ENCODE data around the gene AADACL2.
A peak's percentile ranks its signal among the peaks of the same experiment; 100 is the strongest.
"Not testable (repeated sequence)": the region's sequence is repeated elsewhere in the genome, so short reads cannot be mapped to it uniquely, and the experiment has no call there.

AADACL2 gene, protein sequence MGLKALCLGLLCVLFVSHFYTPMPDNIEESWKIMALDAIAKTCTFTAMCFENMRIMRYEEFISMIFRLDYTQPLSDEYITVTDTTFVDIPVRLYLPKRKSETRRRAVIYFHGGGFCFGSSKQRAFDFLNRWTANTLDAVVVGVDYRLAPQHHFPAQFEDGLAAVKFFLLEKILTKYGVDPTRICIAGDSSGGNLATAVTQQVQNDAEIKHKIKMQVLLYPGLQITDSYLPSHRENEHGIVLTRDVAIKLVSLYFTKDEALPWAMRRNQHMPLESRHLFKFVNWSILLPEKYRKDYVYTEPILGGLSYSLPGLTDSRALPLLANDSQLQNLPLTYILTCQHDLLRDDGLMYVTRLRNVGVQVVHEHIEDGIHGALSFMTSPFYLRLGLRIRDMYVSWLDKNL

DNA sequence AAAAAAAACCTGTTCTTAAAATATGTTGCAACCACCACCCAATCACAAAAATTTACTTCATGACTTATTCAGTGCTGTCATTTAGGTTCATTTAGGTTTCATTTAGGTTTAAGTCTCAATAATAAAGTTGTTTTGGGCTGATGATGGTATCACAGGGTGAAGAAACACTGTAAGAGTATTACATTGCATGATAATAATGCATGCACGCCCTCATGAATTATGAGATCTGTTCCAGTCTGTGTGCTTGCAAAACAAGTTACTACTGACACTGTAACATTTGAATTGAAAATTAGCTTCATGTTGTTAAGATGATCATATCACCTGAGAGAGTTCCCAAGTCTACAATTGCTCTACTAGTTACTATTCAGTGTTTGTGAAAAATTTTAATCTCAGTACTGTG is at the start of gene AADACL2:
Gene AADACL2 (plus strand): TSS at position 315 of the 400 bp plus-strand sequence. CDS start 109 bp downstream, outside the sequence.
- DNase-seq, result no peak
- no peak for ATAC-seq

- DNase-seq (no peak), ATAC-seq (no peak)
Observed at GRCh38 chr3:151684094-151684493, 49.6 kb upstream of the AADACL2 start.

DNA sequence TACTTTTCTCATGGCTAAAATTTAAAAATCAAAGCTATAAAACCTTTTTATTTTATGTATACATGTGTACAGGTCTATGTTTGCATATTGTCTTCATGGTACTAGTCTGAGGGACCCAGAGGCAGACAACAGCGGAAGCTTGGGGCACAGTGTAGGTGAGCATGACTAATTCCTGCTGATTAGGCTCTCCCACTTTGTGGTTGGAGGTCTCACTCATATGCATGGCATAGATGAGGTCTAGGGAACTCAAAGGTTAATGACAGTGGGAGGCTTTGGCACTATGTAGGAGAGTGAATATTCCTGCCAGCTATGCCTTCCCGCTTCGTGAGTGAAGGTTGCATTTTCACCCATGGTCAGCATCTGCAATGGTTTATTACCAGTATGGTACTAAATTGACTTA is 47.5 kb upstream of the AADACL2 start:
- ATAC-seq (peak; percentile 61), DNase-seq (no peak)

DNA sequence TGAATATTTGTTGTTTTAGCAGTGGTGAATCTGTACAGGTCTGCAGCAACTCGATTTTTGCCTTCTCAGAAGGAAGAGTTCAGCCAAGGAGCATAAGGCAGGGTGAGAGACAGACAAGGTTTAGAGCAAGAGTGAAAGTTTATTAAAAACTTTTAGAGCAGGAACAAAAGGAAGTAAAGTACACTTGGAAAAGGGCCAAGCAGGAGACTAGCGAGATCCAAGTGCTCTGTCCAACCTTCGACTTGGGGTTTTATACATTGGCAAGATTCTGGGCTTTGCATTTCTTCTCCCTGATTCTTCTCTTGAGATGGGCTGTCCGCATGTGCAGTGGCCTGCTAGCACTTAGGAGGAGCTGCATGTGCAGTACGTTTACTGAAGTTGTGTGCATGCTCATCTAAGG is 46.7 kb upstream of the AADACL2 start:
- ATAC-seq, result no peak
- no peak for DNase-seq

DNA sequence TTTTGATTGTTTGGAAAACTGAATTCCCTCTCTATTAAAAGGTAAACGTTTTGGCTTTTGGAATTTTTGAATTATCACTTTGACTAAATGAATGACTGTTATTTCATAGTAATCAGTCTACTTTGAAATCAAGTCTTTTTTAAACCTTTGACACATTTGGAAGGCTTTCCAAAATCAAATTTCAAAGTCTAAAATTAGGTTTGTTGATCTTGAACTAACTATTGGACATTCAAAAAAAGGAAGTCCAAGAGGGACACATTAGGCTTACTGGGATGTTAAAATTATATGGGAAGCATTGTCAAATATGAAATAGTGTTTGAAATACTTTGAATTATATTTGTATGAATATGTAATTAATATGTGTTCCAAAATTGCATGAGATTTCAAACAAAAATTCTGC is 45.2 kb upstream of the AADACL2 start:
- no peak for DNase-seq
- no peak for ATAC-seq

DNA sequence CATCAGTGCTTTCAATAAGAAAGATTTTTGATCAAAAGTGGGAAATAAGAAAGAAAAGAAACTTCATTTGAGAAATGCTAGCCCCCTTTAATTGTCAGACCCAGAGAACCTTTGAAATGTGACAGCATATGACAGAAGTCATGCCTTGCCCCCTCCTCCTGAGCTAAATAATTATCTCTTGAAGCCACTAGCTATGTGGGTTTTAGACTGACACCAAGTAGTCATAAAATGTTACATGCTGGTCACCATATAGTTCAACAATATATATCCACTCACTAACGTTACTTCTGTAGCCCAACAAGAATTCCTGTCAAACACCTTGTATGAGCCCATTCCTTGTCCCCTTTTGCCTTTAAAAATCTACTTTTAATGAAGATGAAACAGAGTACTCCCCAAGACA is 43.1 kb upstream of the AADACL2 start:
- no peak for DNase-seq
- ATAC-seq, result no peak

DNA sequence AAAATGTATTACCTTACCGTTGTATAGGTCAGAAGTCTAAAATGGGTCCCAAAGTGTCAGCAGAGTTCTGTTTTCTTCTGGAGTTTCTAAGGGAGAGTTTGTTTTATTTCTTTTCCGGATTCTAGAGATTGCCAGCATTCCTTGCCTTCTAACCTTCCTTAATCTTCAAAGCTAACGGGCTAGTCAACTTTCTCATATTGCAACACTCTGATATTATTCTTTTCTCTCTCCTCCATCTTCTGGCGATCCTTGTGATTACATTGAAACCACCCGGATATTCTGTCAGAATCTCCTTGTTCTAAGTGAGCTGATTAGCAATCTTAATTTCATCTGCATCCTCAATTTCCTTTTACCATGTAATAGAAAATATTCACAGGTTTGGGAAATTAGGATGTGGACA is 36.2 kb upstream of the AADACL2 start:
- ATAC-seq (no peak), DNase-seq (no peak)

- DNase-seq (no peak), ATAC-seq (no peak)
Observed at GRCh38 chr3:151707216-151707615, 26.5 kb upstream of the AADACL2 start.

DNA sequence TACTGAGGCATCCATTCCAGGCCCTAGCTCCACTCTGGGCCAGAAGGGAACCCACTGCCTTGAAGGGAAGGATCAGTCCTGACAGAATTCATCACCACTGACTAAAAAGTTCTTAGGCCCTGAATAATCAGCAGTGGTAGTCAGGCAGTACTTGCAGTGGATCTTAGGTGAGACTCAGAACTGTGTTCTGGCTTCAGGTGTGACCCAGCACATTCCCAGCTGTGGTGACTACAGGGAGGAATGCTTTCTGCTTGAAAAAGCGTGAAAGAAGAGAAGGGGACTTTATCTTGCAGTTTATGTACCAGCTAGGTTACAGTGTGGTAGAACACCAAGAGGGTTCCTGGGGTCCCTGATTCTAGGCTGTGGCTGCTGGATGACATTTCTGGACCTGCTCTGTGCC is 24.9 kb upstream of the AADACL2 start:
- ATAC-seq (no peak), DNase-seq (no peak)

GRCh38 chr3:151709847-151710246 is 23.9 kb upstream of the AADACL2 start:
- DNase-seq (no peak), ATAC-seq (no peak)

GRCh38 chr3:151721294-151721693 is 12.4 kb upstream of the AADACL2 start:
- DNase-seq, result no peak
- ATAC-seq, result no peak

DNA sequence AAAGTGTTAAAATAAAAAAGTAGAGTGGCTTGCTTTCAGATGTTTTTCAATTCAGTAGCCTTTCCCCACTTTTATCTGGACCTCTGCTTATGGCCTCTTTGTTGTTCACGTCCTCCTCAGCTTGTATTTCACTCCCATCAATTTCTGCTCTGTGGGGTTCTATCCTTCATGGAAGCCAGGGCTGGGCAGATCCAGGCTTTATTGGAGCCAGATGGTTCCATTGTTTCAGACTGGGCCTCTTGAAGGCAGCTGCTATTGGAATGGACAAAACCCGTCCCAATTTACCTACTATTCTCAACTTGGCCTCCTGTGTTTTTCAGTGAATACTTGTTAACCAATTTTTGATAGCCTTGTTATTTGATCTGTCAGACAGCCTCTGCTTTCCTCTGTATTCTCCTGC is 10.9 kb upstream of the AADACL2 start:
- no peak for ATAC-seq
- DNase-seq, result no peak

DNA sequence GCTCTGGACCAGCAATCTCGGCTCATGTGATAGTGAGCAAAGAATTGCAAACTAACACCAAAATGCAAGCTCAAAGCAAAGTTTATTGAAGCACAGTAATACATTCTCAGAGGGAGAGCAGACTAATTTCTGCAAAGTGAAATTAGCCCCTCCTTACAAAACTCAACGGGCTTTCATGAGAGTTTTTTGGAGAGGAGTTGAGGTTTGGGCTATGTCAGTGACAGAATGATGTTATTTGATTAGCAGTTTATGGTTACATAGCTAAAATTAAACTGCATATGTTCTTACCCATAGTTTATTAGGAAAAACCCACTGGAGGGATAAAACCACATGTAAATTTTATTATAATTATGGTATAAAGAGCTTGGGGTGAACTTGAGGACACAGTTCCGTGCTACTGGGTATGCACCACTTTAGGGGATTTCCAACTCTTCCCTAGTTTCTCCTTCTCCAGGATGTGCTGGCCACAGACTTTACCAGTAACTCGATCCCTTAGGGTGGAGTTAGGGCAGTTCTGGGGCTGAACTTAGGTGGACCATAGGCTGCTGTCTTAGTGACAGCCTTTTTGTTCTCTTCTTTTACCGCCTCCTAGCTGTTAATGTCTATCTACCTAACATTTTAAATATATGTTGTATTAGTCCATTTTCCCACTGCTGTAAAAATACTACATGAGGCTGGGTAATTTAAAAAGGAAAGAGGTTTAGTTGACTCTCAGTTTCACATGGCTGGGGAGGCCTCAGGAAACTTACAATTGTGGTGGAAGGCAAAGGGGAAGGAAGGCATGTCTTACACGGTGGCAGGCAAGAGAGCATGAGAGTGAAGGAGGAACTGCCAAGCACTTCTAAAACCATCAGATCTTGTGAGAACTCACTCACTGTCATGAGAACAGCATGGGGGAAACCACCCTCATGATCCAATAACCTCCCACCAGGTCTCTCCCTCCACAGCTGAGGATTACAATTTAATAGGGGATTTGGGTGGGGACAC is 8.9 kb upstream of the AADACL2 start:
- ATAC-seq, result no peak
- DNase-seq, result no peak

- no peak for ATAC-seq
- DNase-seq, result no peak
Observed at GRCh38 chr3:151726016-151726415, 7.7 kb upstream of the AADACL2 start.

DNA sequence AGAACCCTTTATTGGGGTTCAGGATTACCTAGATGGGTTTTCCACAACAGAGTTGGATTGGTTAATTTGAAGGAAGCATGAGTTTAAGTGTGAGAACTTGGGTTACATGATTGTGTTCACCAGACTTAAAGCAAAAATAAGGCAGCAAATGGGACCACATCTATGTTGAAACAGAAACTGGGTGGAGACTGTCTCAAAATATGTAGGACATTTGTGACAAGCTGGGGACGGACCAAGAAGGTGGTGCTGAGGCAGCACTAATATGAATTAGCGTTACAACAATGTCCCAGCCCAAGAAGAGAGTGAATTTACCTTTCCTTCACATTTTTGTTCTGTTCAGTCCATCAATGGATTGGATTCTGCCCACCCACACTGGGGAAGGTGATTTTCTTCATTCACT is 866 bp upstream of the AADACL2 start:
- DNase-seq (no peak), ATAC-seq (no peak)

GRCh38 chr3:151740581-151740980 is 6.9 kb downstream of the AADACL2 start:
- ATAC-seq (no peak), DNase-seq (no peak)

GRCh38 chr3:151743855-151744254 is 10.1 kb downstream of the AADACL2 start:
- ATAC-seq (no peak), DNase-seq (no peak)

- ATAC-seq (no peak), DNase-seq (no peak)
Observed at GRCh38 chr3:151750181-151750580, 16.5 kb downstream of the AADACL2 start.

- ATAC-seq, result no peak
Observed at GRCh38 chr3:151750678-151751077, 17.0 kb downstream of the AADACL2 start.

DNA sequence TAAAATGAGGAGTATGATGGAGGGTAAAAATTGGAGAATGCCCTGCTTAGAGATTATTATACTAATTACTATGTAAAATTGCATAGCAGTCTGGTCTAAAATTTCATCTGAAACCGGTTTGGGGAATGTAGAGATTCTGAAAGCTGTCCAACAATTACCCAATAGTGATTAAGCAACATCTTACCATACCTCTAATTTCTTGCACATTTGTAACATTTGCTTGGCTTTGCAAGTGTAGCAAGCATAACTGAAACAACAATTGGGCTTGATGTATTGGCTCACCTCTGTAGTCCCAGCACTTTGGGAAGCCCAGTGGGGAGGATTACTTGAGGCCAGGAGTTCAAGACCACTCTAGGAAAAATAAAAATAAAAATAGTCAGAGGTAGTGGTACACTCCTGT is 17.4 kb downstream of the AADACL2 start:
- ATAC-seq (no peak), DNase-seq (no peak)

More at GRCh38 chr3:151750678-151751077, 17.0 kb downstream of the AADACL2 start:
- DNase-seq, result no peak

GRCh38 chr3:151753846-151754245 is 20.1 kb downstream of the AADACL2 start:
- ATAC-seq (no peak), DNase-seq (no peak)

- ATAC-seq (no peak), DNase-seq (no peak)
Observed at GRCh38 chr3:151761581-151761980, 27.9 kb downstream of the AADACL2 start.

DNA sequence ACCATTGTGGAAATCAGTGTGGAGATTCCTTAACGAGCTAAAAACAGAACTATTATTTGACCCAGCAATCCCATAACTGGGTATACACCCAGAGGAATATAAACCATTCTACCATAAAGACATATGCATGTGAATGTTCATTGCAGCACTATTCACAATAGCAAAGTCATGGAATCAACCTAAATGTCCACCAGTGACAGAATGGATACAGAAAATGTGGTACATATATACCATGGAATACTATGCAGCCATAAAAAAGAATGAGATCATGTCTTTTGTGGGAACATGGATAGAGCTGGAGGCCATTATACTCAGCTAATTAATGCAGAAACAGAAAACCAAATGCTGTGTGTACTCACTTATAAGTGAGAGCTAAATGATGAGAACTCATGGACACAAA is 31.0 kb downstream of the AADACL2 start:
- not testable (repeated sequence) for ATAC-seq

More for the DNA sequence above, 31.0 kb downstream of the AADACL2 start:
- DNase-seq, result not testable (repeated sequence)

Measured in stimulated activated naive CD8-positive, alpha-beta T cell treated with anti-CD3 and anti-CD28 coated beads, Interleukin-15, Interleukin-2, amounts not matched to agents 100 U/mL and 50 U/mL, for 24 hours (primary cell).